Measurements from ENCODE around the gene TEX54.
"Not testable (repeated sequence)": the region's sequence is repeated elsewhere in the genome, so short reads cannot be mapped to it uniquely, and the experiment has no call there.

DNA sequence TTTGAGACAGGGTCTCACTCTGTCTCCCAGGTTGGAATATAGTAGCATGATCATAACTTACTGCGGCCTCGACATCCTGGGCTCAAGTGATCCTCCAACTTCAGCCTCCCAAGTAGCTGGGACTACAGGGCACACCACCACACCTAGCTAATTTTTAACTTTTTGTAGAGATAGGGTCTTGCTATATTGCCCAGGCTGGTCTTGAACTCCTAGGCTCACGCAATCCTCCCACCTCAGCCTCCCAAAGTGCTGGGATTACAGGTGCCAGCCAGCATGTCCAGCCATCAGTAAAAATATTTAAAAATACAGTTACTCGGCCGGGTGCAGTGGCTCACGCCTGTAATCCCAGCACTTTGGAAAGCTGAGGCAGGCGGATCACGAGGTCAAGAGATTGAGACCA lies 4.5 kb downstream of the TEX54 start:
- TF ChIP-seq EP300 (IDR thresholded peaks at IDR 0.05); CHD4 (IDR thresholded peaks at IDR 0.05; ENCODE audit: borderline replicate concordance); CTCF (IDR thresholded peaks at IDR 0.05); POLR2A (IDR thresholded peaks at IDR 0.05; ENCODE audit: low read length); CEBPB (IDR thresholded peaks at IDR 0.05); RCOR1 (IDR thresholded peaks at IDR 0.05; ENCODE audit: low read depth, low read length); TP53 (CRISPR knock-in tag; IDR thresholded peaks at IDR 0.05); CBX2 (IDR thresholded peaks at IDR 0.05; ENCODE audit: borderline replicate concordance, low read depth); SREBF2 (IDR thresholded peaks at IDR 0.05); SMC3 (IDR thresholded peaks at IDR 0.05); MAX (IDR thresholded peaks at IDR 0.05): not testable (repeated sequence)
- TF ChIP-seq, protein P1, sequence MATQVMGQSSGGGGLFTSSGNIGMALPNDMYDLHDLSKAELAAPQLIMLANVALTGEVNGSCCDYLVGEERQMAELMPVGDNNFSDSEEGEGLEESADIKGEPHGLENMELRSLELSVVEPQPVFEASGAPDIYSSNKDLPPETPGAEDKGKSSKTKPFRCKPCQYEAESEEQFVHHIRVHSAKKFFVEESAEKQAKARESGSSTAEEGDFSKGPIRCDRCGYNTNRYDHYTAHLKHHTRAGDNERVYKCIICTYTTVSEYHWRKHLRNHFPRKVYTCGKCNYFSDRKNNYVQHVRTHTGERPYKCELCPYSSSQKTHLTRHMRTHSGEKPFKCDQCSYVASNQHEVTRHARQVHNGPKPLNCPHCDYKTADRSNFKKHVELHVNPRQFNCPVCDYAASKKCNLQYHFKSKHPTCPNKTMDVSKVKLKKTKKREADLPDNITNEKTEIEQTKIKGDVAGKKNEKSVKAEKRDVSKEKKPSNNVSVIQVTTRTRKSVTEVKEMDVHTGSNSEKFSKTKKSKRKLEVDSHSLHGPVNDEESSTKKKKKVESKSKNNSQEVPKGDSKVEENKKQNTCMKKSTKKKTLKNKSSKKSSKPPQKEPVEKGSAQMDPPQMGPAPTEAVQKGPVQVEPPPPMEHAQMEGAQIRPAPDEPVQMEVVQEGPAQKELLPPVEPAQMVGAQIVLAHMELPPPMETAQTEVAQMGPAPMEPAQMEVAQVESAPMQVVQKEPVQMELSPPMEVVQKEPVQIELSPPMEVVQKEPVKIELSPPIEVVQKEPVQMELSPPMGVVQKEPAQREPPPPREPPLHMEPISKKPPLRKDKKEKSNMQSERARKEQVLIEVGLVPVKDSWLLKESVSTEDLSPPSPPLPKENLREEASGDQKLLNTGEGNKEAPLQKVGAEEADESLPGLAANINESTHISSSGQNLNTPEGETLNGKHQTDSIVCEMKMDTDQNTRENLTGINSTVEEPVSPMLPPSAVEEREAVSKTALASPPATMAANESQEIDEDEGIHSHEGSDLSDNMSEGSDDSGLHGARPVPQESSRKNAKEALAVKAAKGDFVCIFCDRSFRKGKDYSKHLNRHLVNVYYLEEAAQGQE (IDR thresholded peaks at IDR 0.05): not testable (repeated sequence)
